Stimulated activated CD4-positive, alpha-beta T cell treated with anti-CD3 and anti-CD28 coated beads, Interleukin-15, amount 100 ng/mL, for 24 hours (primary cell): ENCODE measurements around the gene RADIL.
"Not testable (repeated sequence)": the region's sequence is repeated elsewhere in the genome, so short reads cannot be mapped to it uniquely, and the experiment has no call there.

Experiments used
- DNase-seq: peaks from one replicate; pipeline ENCODE4 v3.0.0-alpha.2; 2020

RADIL gene

DNA sequence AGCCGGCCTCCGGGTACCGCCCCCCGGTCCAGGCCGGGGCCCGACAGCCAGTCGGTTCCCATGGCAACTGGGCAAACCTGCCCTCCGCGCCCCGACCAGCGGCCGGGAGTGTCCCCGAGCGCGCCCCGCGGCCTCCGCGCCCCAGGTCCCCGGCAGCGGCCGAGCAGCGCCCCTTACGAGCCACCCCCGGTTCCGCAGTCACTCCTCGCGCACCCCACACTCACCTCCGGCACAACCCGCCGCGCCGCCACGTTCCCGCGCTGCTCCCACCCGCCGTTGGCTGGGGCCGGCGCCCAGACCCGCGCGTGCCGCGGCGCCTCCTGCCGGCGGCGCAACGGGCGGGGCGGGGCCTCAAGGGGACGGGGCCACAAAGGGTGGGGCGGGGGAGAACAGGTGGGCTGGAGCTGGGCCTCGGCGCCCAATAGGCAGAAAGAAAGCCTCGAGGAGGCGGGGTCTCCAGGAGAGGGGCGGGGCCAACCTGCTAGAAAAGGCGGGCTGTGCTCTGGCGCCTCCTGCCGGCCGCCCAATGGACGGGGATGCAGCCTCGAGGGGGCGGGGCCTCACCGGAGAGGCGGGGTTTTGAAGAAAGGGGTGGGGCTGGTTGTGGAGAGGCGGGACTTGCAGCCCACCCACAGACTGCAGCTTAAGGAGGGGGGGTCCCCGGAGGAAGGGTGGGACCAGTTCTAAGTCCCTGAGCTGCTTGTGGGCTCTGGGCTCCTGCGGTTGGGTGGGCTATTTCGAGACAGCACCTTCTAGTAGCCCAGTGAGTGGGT, at the start of gene RADIL:
Gene RADIL (minus strand): TSS at position 345 of the 773 bp plus-strand sequence. CDS start 5,577 bp downstream, outside the sequence.
- DNase-seq, result peak; percentile 95

DNA sequence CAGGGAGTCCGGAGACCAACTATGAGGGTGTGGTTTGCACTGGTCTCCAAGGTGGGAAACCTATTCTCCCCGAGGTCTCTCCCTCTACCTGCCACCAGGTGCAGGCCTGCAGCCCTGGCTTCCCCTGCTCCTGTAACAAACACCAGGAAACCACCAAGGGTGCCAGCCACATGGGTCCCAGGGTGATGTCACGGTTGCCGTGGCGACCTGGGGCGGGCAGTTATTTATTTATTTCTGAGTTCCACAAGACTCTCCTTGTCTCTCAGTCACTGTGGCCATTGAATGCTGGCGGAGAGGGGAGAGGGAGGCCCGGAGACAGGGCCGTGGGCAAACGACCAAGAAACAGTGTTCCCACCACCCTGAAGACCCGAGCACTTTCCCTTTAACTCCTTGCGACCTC, 48.4 kb upstream of the RADIL start:
- no peak for DNase-seq

GRCh38 chr7:4929005-4929404, 45.5 kb upstream of the RADIL start:
- DNase-seq, result no peak

DNA sequence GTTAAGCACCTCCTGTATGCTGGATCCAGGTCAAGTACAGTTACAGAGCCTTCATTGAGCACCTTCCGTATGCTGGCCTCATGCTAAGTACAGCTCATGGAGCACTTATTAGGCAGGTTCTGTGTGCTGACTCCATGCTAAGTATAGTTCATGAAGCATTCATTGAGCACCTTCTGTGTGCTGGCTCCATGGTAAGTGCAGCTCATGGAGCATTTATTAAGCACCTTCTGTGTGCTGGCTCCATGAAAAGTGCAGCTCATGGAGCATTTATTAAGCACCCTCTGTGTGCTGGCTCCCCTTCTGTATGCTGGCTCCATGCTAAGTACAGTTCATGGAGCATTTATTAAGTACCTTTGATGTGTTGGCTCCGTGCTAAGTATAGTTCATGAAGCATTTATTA, 44.9 kb upstream of the RADIL start:
- DNase-seq, result no peak

DNA sequence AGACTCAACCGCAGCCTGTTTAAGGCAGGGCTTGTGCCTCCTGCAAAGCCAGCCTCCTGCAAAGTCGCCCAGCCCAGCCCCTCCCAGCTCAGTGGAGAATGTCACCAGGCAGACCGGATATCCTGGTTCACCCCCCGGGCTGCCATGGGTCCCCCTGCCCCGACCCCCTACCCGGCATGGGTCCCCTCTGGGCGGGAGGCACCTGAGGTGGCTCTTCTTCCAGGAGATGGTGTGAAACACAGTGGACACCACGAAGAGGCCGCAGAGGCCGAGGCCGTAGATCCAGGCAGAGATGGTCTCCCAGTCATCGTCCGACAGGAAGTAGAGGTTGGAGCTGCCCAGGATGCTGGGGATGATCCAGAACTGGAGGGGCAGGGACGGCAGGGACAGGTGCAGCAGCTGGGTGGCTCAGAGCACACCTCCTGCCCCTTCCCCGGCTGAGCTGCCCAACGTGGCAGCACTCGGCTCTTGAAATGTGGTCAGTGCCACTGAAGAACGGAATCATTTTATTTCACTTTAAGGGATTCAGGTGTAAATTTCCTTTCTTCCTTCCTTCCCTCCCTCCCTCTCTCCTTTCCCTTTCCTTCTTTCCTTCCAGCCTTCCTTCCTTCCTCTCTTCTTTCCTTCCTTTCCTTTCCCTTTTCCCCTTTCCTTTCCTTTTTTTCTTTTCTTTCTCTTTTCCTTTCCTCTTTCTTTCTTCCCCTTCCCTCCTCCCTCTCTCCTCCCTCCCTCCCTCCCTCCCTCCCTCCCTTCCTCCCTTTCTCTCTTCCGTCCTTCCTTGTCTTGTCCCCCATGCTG, 36.7 kb upstream of the RADIL start:
- DNase-seq, result no peak

DNA sequence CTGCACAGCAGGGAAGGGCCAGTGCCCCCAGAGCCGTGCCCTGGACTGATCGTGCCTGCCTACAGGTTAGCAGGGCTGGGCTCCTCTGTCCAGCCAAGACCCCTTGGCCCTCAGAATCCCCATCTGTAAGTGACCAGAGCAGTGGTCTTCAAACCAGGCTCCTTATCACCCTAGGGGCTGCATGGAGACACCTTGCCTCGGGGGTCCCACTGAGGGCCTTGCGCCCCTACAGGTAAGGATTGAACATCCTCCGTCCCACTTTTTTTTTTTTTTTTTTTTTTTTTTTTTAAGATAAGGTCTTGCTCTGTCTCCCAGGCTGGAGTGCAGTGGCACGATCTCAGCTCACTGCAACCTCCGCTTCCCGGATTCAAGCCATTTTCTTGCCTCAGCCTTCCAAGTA, 32.6 kb upstream of the RADIL start:
- DNase-seq, result no peak

GRCh38 chr7:4911111-4911828, 27.8 kb upstream of the RADIL start:
- DNase-seq, result no peak

GRCh38 chr7:4906682-4907081, 23.2 kb upstream of the RADIL start:
- DNase-seq, result no peak

GRCh38 chr7:4905171-4905570, 21.7 kb upstream of the RADIL start:
- DNase-seq, result no peak

DNA sequence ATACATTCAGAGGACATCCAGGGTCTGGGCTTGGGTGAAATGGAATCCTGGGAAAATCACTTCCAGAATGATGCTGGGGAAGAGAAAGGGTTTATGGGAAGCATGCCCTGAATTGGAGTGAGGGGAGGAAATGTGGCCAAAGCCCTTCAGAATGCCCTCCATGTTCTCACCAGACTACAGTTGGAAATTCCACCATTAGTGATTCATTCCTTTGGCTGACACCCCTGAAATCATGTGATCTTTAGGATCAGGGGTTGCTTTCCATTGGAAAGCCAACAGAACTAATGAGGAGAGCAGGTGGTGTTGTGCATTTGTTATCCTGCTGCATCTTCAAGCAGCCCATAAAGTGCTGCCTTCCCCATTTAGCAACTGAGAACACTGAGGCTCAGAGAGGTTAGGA, 20.8 kb upstream of the RADIL start:
- DNase-seq, result no peak

GRCh38 chr7:4895766-4896165, 12.2 kb upstream of the RADIL start:
- DNase-seq, result no peak

GRCh38 chr7:4894482-4894881, 11.0 kb upstream of the RADIL start:
- no peak for DNase-seq

- no peak for DNase-seq
Measured at GRCh38 chr7:4893929-4894475, 10.5 kb upstream of the RADIL start.

DNA sequence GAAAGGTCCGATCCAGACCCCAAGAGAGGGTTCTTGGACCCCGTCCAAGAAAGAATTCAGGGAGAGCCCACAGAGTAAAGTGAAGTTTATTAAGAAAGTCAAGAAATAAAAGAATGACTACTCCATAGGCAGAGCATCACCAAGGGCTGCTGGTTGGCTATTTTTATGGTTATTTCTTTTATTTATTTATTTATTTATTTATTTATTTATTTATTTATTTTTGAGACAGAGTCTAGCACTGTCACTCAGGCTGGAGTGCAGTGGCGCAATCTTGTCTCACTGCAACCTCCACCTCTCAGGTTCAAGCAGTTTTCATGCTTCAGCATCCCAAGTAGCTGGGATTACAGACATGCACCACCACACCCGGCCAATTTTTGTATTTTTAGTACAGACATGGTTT, 9.7 kb upstream of the RADIL start:
- DNase-seq, result not testable (repeated sequence)

GRCh38 chr7:4891522-4891921, 8.0 kb upstream of the RADIL start:
- not testable (repeated sequence) for DNase-seq

GRCh38 chr7:4889682-4890081, 6.2 kb upstream of the RADIL start:
- DNase-seq, result no peak

DNA sequence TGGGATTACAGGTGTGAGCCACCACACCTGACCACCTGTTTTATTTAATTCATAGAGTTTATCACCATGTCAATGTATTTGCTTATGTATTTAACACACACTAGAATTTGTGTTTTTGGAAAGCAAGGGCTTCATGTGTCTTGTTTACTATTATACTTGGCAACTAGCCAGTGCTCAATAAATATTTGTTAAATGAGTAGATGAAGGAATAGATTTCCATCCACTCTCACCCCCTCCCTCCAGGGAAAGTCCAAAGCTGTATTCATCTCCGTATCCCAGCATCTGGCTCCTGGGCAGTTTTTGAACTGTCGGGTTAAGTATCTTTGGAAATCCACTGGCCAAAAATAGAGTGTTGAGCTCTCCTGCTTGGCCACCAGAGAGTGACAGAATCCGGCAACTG, 4.6 kb upstream of the RADIL start:
- DNase-seq, result no peak

DNA sequence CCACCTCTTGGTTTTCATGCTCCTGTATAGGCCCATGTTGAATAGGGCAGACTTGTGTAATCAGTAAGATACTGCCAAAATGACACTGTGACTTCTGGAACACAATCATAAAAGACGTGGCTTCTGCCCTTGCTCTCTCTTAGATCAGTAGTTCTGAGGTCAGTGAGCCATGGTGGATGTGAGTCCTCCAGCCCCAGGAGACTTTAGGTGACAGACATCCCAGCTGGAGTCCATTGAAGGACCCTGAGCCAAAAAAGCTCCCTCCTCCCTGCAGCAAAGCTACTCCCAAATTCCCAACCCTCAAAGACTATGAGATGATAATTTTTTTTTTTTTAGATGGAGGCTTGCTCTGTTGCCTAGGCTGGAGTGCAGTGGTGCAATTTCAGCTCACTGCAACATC, 3.2 kb upstream of the RADIL start:
- no peak for DNase-seq

GRCh38 chr7:4885317-4885807, 1.8 kb upstream of the RADIL start:
- DNase-seq, result no peak

DNA sequence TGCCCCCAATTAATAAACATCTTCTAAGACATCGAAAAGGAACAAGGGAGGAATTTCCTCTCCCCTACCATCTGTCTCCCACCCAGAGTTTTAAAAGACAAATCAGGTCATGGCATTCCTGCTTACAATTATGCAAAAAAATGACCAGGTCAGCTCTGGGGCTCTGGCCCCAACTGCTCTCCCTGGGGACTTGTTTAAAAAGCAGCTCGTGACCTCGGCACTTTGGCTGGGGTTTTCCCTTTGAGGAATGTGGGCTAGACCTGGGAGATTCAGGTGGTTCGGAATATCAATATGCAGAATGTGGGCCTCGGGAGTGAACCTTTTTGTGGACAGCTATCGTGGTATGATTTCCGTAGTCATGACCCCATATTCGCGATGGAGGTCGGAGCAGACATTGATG, 648 bp upstream of the RADIL start:
- no peak for DNase-seq

DNA sequence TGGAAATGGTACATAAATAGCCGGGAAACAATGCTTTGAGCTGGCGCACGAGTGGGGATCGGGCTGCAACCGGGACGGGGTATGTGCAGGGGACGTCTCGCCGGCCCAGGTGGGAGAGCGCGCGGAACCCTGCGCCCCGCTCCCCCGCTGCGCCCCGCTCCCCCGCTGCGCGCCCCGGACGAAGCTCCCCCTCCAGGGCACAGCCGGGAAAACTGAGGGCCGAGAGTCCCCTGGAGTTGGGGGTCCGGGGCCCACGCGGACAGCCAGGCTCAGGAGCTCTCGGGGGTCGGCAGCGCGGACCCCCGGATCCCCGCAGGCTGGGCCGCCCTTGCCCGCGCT, 514 bp downstream of the RADIL start:
- no peak for DNase-seq

GRCh38 chr7:4882169-4883032, 1.1 kb downstream of the RADIL start:
- DNase-seq, result peak; percentile 11
